ENCODE measurements around the gene NSD1. TPM values are rescaled to one million over a fixed set of nuclear protein-coding genes. Genes with fewer than 3 reads are reported as not detected.

Gene NSD1
- polyA plus RNA-seq, 4 donors, result 52.7 to 64.9 (median 57.5) TPM

GRCh38 chr5:177097016-177097985 is 36.3 kb upstream of the NSD1 start:
- DNase-seq (ENCODE audit: low read depth in 4 of 4, low spot score in 2 of 4), result no peak

GRCh38 chr5:177098120-177098469 is 35.5 kb upstream of the NSD1 start:
- no peak for DNase-seq (ENCODE audit: low read depth in 4 of 4, low spot score in 2 of 4)

DNA sequence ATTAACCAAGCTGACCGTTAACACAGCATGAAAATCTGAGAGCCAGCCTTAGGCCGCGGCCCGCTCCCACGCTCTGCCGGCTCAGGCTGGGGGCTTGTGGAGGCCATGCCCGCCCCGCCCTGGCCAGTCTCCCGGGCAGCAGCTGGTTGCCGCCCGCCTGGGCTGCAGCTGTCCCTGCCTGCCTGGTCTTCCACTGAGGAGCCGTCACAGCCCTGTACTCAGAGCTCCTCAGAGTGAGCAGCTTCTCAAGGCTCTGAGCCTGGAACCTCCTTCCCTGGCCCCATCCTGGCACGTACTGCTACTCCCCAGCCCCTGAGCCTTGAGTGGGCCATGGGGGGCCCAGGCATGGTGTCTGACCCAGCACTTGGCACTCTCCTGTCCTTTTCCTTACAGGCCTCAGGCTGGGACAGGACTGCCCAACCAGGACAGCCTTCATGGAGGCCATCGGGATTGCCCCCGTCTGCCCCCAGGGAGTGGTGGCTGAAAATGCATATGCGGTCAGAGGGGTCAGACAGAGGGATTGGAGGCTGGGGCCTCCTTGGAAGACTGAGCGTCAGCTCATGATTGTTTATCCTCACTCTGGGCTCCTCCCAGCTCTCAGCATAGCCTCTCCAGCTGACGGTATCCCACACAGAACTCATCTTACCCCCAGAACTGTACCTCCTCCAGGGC is 35.0 kb upstream of the NSD1 start:
- DNase-seq (ENCODE audit: low read depth in 4 of 4, low spot score in 2 of 4), result no peak

GRCh38 chr5:177099422-177100093 is 34.0 kb upstream of the NSD1 start:
- DNase-seq (ENCODE audit: low read depth in 4 of 4, low spot score in 2 of 4), result no peak

- no peak for DNase-seq (ENCODE audit: low read depth in 4 of 4, low spot score in 2 of 4)
These were observed 32.9 kb upstream of the NSD1 start for GRCh38 chr5:177100714-177101121.

- no peak for DNase-seq (ENCODE audit: low read depth in 4 of 4, low spot score in 2 of 4)
These were observed 29.9 kb upstream of the NSD1 start for GRCh38 chr5:177103523-177104253.

GRCh38 chr5:177105691-177106476 is 27.7 kb upstream of the NSD1 start:
- DNase-seq (ENCODE audit: low read depth in 4 of 4, low spot score in 2 of 4), result no peak

GRCh38 chr5:177107159-177107558 is 26.4 kb upstream of the NSD1 start:
- DNase-seq (ENCODE audit: low read depth in 4 of 4, low spot score in 2 of 4), result no peak

DNA sequence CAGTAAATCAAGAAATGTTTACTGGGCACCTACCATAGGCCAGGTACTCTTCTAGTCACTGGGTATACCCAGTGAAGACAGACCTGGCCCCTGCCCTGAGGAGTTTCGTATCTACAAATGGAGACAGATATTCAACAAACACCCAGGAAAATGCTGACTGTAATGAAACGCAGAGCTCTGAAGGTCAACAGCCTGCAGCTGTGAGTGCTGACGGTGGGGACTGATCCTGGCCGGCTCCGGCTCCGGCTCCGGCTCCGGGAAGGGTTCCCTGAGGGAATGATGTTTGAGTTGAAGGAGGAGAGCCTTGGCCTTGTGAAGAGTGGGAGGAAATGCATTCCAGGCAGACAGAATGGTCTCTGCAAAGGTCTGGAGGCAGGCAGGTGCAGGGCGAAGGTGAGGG is 23.8 kb upstream of the NSD1 start:
- no peak for DNase-seq (ENCODE audit: low read depth in 4 of 4, low spot score in 2 of 4)

- DNase-seq (ENCODE audit: low read depth in 4 of 4, low spot score in 2 of 4), result peak in 1 of 4 donors; percentile 54
These were observed 21.7 kb upstream of the NSD1 start for GRCh38 chr5:177111720-177112394.

DNA sequence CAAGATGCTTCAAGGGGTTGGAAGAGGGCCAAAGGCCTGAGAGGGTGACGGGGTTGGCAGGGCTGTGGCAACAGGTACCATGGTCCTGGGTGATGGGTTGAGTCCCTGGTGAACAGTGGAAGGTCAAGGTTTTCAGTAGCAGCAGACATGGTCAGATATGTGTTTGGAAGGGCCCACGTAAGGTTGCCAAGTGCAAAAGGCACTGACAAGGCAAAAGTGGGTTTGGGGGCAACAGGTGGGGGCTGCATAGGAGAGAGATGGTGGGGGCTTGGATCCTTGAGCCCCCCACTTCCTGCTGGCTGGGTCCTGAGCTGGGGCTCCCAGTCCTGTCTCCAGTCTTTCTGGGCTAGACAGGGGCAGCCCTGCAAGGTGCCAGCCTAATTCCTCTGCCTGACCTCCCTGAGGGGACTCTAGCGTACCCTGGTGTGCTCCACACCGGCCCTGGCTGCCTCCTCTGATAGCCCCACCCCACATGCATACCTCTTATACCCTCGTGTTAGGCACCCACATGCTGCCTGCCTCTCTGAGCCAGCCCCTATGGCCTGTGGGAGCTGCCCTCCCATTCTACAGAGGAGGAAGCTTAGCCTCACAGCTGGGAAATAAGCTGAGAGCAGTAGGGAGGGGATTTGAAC is 20.9 kb upstream of the NSD1 start:
- DNase-seq (ENCODE audit: low read depth in 4 of 4, low spot score in 2 of 4), result no peak

DNA sequence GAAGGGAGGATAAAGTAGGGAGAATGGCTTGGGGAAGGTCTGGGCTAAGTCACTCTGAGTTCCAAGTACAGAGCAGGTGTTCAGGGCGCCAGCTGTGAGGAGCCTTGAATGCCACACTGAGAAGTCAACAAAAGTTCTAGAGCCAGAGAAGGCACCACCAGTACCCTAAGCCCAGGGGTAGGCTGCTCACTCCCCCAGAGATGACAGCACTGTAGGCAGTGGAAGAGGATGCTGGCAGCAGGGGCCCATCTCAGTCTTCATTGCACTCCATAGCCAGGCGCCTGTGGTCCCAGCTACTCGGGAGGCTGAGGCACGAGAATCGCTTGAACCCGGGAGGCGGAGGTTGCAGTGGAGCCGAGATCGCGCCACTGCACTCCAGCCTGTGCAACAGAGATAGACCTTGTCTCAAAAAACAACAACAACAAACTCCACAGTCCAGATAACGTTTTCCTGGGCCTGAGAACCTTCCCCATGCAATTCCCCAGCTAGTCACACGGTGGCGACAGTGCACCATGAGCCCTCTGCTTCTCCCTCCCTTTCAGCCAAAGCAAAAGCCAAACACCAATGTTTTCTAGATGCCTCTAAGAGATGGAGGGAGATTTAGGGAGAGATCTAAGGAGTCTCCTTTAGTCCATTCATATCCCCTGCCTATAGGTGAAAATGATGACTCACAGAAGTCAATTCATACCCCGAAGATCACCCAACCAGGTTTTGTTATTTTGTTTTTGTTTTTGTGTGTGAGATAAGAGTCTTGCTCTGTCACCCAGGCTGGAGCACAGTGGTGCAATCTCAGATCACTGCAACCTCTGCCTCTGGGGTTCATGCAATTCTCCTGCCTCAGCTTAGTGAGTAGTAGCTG is 19.8 kb upstream of the NSD1 start:
- peak in 1 of 4 donors; percentile 66 for DNase-seq (ENCODE audit: low read depth in 4 of 4, low spot score in 2 of 4)

DNA sequence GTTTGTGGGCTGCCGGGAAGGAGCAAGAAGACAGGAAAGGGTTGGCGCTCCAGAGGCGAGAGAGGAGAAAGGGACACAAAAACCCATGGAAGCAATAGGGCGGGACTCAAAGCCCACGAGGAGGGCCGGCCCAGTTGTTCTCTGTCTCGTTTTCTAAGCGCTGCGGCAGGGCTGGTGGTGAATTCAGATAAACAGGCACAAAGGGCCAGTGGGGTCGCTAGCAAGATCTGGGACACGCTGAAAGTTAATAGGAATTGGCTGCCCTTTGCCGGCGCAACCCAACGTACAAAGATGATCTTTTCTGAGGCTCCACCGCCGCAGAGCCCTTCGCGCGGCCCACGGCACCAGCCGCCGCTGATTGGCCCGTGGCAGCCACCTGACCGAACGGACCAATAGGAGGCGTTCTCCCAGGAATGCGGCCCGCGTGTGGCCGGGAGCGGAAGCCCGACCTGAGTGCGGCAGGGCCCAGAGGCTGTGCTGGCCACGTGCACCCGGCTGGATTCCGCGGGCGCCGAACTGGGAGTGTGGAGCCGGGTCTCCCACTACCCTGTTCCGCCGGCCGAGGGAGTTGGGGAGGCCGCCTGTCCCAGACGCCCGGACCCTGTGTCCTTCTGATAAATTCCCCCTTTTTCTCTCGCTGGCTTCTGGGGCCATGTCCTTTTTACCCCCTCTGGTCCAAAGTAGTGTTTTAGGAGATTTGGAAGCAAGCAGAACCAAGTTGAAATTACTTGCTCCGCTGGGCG is 16.8 kb upstream of the NSD1 start:
- peak in 2 of 4 donors; percentile 79 to 83 for DNase-seq (ENCODE audit: low read depth in 4 of 4, low spot score in 2 of 4)

DNA sequence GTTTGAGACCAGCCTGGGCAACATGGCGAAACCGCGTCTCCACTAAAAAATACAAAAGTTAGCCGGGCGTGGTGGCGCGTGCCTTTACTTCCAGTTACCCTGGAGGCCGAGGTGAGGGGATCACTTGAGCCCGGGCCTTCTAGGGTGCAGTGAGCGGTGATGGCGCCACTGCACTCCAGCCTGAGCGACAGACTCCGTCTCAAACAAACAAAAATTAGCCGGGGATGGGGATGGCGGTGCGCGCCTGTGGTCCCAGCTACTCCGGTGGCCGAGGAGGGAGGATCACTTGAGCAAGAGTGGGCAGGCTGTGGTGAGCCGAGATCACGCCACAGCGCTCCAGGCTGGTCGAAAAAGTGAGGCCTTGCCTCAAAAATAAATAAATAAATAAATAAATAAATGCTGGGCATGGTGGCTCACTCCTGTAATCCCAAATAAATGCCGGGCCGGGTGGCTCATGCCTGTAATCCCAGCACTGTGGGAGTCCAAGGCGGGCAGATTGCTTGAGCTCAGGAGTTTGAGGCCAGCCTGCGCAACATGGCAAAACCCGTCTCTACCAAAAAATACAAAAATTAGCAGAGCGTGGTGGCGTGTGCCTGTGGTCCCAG is 16.0 kb upstream of the NSD1 start:
- DNase-seq (ENCODE audit: low read depth in 4 of 4, low spot score in 2 of 4), result no peak

DNA sequence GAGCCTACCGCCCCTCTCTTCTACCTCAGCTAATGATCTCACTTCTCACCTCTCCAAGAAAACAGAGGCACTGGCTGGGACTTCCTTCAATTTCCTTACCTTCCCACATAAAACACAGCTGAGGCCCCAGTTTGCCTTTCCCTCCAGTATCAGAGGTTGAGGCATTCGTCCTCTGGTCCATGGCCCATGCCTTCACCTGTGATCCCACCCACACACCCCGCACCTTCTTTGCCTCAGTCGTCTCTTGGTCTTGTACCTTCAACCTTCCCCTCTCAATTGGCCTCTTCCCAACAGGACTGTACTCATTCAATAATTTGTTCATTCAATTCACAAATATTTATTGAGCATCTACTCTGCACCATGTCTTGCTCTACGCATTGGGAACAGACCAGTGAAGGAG is 11.0 kb upstream of the NSD1 start:
- DNase-seq (ENCODE audit: low read depth in 4 of 4, low spot score in 2 of 4), result no peak

DNA sequence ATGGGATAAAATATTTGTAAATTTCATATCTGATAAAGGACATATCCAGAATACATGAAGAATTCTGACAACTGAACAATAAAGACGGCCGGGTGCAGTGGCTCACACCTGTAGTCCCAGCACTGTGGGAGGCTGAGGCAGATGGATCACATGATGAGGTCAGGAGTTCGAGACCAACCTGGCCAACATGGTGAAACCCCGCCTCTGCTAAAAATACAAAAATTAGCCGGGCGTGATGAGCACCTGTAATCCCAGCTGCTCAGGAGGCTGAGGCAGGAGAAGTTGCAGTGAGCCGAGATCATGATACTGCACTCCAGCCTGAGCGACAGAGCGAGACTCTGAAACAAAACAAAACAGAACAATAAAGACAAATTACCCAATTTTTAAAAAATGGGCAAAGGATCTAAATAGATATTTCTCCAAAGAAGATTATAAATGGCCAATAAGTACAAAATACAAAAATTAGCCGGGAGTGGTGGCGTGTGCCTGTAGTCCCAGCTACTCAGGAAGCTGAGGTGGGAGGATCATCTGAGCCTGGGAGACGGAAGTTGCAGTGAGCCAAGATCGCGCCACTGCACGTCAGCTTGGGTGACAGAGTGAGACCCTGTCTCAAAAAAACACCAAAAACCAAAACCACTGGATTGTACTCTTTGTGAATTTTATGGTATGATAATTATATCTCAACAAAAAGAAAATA is 9.6 kb upstream of the NSD1 start:
- no peak for DNase-seq (ENCODE audit: low read depth in 4 of 4, low spot score in 2 of 4)

Measured in left renal cortex interstitium (tissue), 4 donors.